Measurements from ENCODE around the gene ZNF827.

Gene ZNF827

DNA sequence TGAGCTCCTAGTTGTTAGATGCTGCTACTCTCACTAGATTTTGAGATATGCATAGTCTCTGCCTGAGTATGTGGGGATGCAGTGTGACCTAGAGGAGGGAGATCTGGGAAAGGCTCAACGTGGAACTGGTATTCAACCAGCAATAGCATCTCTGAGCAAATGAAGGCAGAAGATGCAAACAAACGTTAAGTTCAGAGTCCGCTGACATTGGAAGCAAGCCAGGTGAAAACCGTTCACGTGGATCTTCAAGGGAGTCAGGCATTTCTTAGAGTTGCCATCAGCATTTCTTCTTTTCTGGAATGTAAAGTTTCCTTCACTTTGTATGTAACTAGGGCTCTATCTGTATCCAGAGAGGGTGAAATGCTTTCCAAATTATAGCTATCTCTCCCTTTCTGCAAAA lies 198.8 kb downstream of the ZNF827 start:
- Mint-ChIP-seq H3K9me3 (no peaks in the 10 kb centered on the region), H3K27ac (no peak overlapping the region), H3K4me3 (no peak overlapping the region), H3K36me3 (ENCODE audit: low read depth) (no peaks in the 10 kb centered on the region), H3K27me3 (peaks cover 25% of the 10 kb centered on the region), H3K4me1 (ENCODE audit: low read depth) (peaks cover 1% of the 10 kb centered on the region)

DNA sequence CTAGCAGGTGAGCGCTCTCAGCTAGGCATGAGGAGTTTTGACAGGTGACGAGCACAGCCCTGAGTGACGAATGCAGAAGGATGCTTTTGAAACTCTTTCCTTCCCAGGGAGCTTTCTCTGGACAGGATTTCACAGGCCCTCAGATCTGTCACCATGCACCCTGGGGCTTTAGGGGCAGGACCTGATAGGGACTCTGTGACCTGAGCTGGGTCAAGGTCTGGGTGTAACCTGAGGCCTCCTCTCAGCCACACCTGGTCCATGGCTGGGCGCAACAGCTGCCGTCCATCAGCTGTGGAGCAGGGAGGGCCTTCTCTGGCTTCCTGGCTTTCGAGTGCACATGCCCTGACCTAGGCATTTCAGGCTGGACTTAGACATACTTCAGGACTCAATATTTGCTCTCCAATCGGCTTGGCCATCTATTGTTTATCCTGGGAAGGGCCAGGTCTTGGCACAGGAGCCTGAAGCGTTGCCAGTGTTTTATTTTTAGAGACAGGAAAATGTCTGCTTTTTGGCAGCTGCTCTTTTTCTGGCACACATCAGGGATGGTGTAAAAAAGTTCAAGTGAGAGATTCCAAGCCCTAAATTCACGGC lies 202.3 kb downstream of the ZNF827 start:
- Mint-ChIP-seq H3K27me3 (peaks cover 7% of the 10 kb centered on the region), H3K36me3 (ENCODE audit: low read depth) (no peaks in the 10 kb centered on the region)

DNA sequence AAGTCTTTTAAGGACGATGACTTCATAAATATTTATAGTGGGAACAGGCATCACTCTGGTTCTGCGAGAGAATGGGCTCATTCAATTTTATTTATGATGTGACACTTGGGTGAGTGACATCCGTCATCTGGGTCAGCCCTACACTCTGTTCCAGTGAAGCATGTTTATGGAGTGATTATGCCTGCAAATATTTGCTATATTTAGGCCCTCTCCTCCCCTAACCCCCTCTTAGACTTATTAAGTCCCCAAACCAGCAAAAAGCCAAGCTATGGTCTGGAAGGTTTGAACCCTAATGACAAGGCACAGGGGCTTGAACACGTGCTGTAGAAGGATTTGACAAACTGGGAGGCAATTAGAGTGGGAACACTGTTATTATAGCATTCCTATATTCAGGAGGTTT lies 202.8 kb downstream of the ZNF827 start:
- H3K27ac Mint-ChIP-seq, result no peak overlapping the region
- no peaks in the 10 kb centered on the region for H3K9me3 Mint-ChIP-seq
- peaks cover 25% of the 10 kb centered on the region for H3K4me1 Mint-ChIP-seq (ENCODE audit: low read depth)
- H3K4me3 Mint-ChIP-seq, result no peak overlapping the region
- peaks cover 9% of the 10 kb centered on the region for H3K27me3 Mint-ChIP-seq
- H3K36me3 Mint-ChIP-seq (ENCODE audit: low read depth), result no peaks in the 10 kb centered on the region

More for the DNA sequence above, 202.3 kb downstream of the ZNF827 start:
- Mint-ChIP-seq H3K4me1 (ENCODE audit: low read depth) (peaks cover 25% of the 10 kb centered on the region), H3K4me3 (no peak overlapping the region), H3K9me3 (no peaks in the 10 kb centered on the region), H3K27ac (no peak overlapping the region)

DNA sequence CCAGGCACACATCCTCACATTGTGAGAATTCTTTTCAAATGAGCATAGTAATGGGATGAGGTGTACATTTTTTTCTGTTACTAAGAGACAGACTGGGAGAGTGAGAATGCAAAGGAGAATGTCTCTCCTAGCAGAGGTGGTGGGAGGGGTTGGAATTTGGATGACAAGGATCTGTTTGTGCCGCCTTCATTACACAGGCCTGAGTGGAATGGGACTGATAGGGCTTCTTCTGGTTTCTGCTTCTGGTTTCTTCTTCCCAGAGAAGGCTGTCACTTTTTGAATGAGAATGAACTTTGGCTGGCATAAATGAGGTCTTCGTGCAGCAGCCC lies 203.3 kb downstream of the ZNF827 start:
- no peak overlapping the region for H3K4me3 Mint-ChIP-seq
- H3K4me1 Mint-ChIP-seq (ENCODE audit: low read depth), result peaks cover 25% of the 10 kb centered on the region
- peaks cover 9% of the 10 kb centered on the region for H3K27me3 Mint-ChIP-seq
- H3K9me3 Mint-ChIP-seq, result no peaks in the 10 kb centered on the region
- H3K27ac Mint-ChIP-seq, result no peak overlapping the region
- H3K36me3 Mint-ChIP-seq (ENCODE audit: low read depth), result no peaks in the 10 kb centered on the region

DNA sequence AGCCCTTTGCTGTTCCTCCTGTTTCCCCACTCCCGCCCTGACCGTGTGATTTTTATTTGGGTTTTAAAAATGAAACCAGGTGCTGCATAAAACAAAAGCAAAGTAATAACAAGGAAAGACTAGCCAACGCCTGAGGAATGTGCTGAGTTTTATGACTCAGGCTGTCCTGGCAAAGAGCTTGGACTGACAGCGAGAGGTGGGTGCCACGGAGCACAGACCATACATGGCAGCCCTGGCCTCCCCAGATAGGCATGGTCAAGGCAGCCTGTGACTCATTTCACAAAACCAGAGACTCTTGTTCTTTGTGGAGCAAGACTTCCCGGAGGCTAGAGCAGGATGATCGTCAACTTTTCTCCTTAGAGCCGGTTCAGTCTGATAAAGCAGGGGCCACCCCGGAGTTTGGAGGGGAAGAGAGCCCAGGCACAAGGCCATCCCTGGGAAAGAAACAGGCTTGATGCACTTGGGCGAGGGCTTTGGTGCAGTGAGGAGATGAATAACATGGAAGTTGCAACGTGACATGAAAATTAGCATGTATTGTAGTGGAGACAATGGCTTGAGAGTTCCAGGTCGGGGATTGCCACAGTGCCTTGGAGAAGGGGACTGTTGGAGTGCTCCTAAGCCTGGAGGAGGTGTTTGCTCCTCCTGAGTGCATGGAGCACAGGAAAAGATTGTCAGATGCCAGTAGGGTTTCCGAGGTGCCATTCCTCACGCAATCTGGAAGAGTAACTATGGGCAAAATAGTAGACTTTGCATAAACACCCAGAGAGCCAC lies 203.9 kb downstream of the ZNF827 start:
- no peak overlapping the region for H3K4me3 Mint-ChIP-seq
- H3K27ac Mint-ChIP-seq, result no peak overlapping the region

DNA sequence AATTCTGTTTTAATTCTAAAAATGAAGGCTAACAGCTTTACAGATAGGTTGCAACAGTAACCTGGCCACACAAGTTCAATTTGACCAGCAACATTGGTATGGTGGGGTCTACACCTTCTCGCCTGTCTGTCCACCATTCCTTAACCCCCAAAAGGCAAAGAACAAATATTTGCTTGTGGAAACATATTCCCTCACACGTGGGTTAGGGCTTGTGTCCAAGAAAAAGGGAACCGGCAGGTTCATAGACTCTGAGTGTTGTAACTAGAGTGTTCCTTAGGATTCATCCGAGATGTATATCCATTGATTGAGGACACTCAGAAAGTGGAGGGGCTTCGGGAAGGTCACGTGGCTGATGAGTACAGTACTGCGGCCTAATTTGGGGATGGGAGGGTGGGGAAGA lies 204.6 kb downstream of the ZNF827 start:
- H3K9me3 Mint-ChIP-seq, result no peaks in the 10 kb centered on the region
- peak overlapping the region; percentile 68 for H3K4me3 Mint-ChIP-seq
- H3K27ac Mint-ChIP-seq, result no peak overlapping the region
- H3K36me3 Mint-ChIP-seq (ENCODE audit: low read depth), result no peaks in the 10 kb centered on the region
- peaks cover 25% of the 10 kb centered on the region for H3K4me1 Mint-ChIP-seq (ENCODE audit: low read depth)
- H3K27me3 Mint-ChIP-seq, result peaks cover 12% of the 10 kb centered on the region

More for the DNA sequence above, 203.9 kb downstream of the ZNF827 start:
- Mint-ChIP-seq H3K27me3 (peaks cover 10% of the 10 kb centered on the region), H3K36me3 (ENCODE audit: low read depth) (no peaks in the 10 kb centered on the region), H3K4me1 (ENCODE audit: low read depth) (peaks cover 25% of the 10 kb centered on the region), H3K9me3 (no peaks in the 10 kb centered on the region)

DNA sequence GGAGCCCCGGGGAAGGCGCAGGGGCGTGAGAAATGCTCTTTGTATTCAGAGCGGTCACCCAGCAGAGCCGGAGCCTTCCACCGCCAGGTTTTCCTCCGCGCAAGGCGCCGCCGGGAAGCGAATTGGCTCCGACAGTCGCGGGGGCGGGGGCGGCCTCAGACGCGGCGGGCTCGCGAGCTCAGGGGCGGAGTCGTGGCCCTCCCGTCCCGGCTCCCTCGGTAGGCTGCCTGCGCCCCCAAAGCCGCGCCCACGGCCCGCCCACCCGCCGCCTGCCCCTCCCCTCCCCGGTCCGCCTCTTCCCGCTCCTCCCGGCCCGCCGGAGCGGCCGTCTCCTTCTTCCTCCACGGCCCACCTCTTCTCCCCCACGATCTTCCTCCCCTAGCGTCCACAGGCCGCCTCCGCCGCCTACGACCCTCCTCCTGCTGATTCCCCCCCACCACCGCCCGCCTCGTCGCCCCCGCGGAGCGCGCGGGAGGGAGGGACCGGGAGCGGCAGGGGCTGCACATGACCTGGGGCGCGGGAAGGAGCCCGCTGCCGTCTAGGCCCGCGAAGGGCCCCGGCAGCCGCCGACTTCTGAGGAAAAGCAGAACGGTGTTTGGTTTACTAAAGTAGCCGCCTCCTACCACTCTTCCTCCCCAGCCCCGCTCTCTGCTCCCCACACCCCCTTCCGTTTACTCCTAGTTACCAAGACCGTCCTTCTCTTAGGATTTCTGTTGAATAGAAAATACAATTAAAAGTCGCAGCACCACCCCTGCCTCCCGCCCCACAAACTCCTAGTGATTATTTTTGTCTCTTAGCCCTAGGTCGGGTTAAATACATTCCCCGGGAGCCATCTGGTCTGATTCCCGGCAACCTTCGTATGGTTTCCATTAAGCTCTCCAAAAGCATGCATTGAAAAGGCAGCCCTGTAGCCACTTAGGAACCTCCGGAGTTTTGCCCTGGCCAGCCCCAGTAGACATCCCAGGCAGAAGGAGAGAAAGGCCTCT lies 205.4 kb downstream of the ZNF827 start:
- peaks cover 25% of the 10 kb centered on the region for H3K4me1 Mint-ChIP-seq (ENCODE audit: low read depth)
- peak overlapping the region; percentile 71 for H3K4me3 Mint-ChIP-seq
- H3K27ac Mint-ChIP-seq, result peak overlapping the region; percentile 43
- H3K9me3 Mint-ChIP-seq, result no peaks in the 10 kb centered on the region
- no peaks in the 10 kb centered on the region for H3K36me3 Mint-ChIP-seq (ENCODE audit: low read depth)
- H3K27me3 Mint-ChIP-seq, result peaks cover 9% of the 10 kb centered on the region

DNA sequence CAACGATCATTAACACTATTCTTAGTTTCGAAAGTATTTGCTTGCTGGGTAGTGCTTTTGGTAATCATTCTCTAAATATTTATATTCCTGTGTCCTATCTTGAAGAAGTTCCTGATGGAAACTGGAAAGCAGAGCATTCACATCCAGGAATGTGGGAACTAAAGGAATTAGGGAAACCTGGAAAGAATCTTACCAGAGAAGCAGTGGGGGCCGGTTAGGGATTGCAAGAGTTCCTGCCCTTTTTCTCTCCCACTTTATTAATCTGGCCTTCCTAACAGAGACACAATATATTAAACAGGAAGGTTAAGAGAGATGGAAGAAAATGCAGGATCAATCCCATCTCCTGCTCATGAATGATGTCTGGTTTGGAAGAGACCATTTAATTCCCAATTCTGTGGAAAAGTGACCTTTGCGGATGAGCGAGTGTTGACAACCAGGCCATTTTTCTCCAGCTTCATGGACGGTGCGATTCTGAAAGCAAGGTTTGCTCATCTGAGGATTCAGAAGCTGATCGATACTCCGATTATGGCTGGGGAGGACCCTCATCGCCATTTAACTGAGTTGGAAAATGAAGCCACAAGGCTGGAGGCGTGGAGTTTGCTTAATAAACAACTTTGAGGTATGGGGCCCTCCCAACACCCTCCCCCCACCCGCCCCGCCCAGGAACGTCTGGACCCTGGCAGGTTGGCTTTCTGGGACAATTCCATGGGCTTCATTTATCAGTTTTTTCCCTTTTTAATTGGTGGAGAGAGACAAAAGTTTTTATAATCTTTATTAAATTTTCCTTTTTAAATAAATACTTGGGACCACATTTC lies 206.4 kb downstream of the ZNF827 start:
- peak overlapping the region; percentile 71 for H3K4me3 Mint-ChIP-seq
- H3K4me1 Mint-ChIP-seq (ENCODE audit: low read depth), result peaks cover 25% of the 10 kb centered on the region
- no peaks in the 10 kb centered on the region for H3K9me3 Mint-ChIP-seq
- no peak overlapping the region for H3K27ac Mint-ChIP-seq
- H3K36me3 Mint-ChIP-seq (ENCODE audit: low read depth), result no peaks in the 10 kb centered on the region
- H3K27me3 Mint-ChIP-seq, result peaks cover 9% of the 10 kb centered on the region

DNA sequence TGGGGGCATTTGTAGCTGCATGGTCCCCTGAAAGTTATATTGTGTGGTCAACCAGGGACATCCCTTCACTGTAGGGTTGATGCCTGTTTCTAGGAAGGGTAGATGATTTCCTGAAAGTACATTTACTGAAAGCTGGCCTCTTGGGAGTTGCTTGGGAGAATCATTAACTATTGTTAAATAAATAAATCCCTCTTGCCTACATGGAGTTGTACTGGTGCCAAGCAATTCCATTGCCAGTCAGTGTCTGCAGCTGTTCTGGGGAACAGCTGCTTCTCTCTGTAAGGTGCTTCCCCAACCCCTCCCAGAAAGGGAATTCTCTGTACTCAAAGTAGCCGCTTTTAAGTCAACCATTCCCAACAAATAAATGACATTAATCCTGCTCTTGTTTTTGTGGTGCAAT lies 207.6 kb downstream of the ZNF827 start:
- Mint-ChIP-seq H3K9me3 (no peaks in the 10 kb centered on the region), H3K4me1 (ENCODE audit: low read depth) (peaks cover 25% of the 10 kb centered on the region), H3K36me3 (ENCODE audit: low read depth) (no peaks in the 10 kb centered on the region), H3K27me3 (peaks cover 9% of the 10 kb centered on the region), H3K4me3 (no peak overlapping the region), H3K27ac (no peak overlapping the region)

DNA sequence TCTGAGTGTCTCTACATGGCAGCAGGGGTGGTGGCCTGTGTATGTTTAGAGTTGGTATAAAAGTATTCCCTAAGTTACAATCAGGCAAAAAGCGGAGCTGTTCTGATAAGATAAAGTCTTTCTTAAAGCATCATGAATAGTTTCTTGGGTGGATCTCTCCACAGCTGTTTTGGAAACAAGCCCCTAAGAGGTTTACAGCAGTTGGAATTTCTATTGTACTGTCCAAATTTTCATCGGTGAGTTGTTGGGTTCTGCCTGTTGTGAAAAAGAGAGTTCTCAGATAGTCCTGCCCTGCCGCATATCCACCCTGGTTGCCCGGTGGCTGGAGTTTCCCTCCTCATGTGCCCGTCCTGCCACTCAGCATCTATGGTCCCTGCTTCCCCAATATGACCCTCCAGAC lies 208.6 kb downstream of the ZNF827 start:
- peaks cover 25% of the 10 kb centered on the region for H3K4me1 Mint-ChIP-seq (ENCODE audit: low read depth)
- peaks cover 9% of the 10 kb centered on the region for H3K27me3 Mint-ChIP-seq
- H3K36me3 Mint-ChIP-seq (ENCODE audit: low read depth), result no peaks in the 10 kb centered on the region
- H3K4me3 Mint-ChIP-seq, result no peak overlapping the region
- H3K9me3 Mint-ChIP-seq, result no peaks in the 10 kb centered on the region
- no peak overlapping the region for H3K27ac Mint-ChIP-seq

DNA sequence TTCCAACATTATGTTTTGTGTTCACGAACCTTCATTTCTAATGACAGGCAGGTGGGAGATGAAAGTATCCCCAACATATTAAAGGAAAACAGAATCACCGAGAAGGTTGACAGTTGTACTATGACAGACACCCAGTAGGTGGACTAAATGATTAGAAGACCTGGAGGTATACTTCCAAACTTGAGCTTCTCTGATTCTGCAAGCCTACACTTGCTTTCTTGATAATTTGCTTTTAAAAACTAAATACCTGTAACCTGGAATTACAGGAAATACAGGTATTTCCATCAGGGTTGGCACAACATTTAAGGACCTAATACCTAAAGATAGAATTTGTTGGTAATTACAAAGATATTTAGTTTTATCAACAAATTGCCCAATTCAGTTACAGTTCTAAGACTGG lies 215.3 kb downstream of the ZNF827 start:
- no peak overlapping the region for H3K27ac Mint-ChIP-seq
- no peaks in the 10 kb centered on the region for H3K9me3 Mint-ChIP-seq
- peaks cover 19% of the 10 kb centered on the region for H3K4me1 Mint-ChIP-seq (ENCODE audit: low read depth)
- H3K27me3 Mint-ChIP-seq, result peaks cover 15% of the 10 kb centered on the region
- no peaks in the 10 kb centered on the region for H3K36me3 Mint-ChIP-seq (ENCODE audit: low read depth)
- no peak overlapping the region for H3K4me3 Mint-ChIP-seq

DNA sequence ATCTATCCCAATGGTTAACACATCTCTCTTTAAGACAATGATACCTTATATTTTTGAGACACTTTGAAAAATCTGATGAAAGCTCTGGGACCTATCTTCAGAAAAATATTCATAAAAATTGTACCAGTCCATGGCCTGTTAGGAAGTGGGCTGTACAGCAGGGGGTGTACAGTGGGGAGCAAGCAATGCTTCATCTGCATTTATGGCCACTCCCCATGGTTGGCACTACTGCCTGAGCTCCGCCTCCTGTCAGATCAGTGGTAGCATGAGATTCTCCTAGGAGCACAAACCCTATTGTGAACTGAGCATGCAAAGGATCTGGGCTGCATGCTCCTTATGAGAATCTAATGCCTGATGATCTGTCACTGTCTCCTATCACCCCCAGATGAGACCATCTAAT lies 216.1 kb downstream of the ZNF827 start:
- Mint-ChIP-seq H3K4me1 (ENCODE audit: low read depth) (peaks cover 19% of the 10 kb centered on the region), H3K36me3 (ENCODE audit: low read depth) (no peaks in the 10 kb centered on the region), H3K27ac (no peak overlapping the region), H3K9me3 (no peaks in the 10 kb centered on the region), H3K27me3 (peaks cover 23% of the 10 kb centered on the region), H3K4me3 (no peak overlapping the region)

DNA sequence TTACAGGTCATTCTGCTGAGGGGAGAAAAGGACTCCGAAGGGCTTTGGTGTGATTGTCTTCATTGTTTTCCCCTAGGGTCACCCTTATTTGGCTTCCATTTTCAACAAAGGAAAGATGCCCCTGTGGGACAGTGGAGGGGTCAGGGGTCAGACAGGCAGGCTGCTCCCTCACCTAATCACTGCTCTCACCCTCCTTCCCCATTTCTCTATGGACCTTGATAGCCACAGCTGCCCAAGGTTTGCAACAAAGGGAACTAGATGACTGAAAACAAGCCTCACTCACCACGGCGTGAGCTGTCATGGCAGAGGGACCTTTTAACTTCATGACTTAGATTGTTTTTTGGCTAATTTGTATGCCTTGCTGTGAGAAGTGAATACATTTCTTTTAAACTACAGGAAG lies 218.0 kb downstream of the ZNF827 start:
- H3K36me3 Mint-ChIP-seq (ENCODE audit: low read depth), result no peaks in the 10 kb centered on the region
- H3K27me3 Mint-ChIP-seq, result peaks cover 31% of the 10 kb centered on the region
- peak overlapping the region; percentile 30 for H3K4me3 Mint-ChIP-seq
- peak overlapping the region; percentile 85 for H3K27ac Mint-ChIP-seq
- H3K9me3 Mint-ChIP-seq, result no peaks in the 10 kb centered on the region
- peaks cover 19% of the 10 kb centered on the region for H3K4me1 Mint-ChIP-seq (ENCODE audit: low read depth)
